Measurements from ENCODE around the gene MYO7A.

DNA sequence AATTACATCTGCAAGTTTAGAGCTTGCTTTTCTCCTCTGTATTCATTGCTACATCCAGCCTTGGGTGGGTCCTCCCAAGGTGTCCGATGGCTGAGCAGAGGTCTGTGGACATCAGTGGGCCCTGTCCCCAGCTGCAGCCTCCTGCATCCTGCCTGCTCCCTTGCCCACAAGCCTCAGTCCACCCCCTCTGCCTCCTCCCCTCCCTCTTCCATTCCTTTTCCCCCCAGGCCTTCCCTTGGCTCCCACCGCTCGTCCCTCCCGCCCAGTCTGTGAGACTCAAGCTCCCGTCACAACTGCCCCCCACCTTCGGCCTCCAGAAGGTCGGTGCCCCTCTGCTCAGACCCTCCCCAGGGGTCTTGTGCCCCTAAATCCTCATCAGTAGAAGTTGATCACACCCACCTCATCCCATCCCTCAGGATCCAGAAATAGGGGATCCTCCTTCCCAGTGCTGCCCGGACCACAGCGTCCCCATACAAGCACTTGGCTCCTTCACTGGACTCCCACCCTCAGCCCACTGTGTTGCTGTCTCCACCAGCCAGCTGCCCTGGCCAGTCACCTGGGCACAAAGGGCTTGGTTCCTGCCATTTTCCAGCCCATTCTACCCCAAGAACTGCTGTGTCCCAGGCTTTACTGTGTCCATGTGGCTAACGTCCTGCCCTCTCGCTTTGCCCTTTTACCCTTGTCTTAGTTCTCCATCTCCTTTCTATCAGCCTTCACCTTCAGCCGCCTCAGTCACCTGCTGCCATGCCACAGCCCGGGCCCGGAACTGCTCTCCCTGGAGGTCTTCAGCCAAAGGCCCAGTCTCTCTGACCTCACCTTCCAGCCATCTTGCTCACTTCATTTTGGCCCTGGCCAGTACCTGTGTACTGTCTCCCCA is 27.6 kb upstream of the MYO7A start:
- TF ChIP-seq GATA3 (IDR thresholded peaks at IDR 0.05; ENCODE audit: low read depth, low read length) = no peak
- TF ChIP-seq GATA2 (IDR thresholded peaks at IDR 0.05; ENCODE audit: low read depth, low read length) = no peak
